Activated CD8-positive, alpha-beta T cell treated with anti-CD3 and anti-CD28 coated beads, Interleukin-2, amount 10 ng/mL, durations not matched to agents 7 days and 5 days (primary cell): ENCODE results near the gene TMEM260. TPM values are rescaled to one million over a fixed set of nuclear protein-coding genes. Genes with fewer than 3 reads are reported as not detected.
"Not testable (repeated sequence)": the region's sequence is repeated elsewhere in the genome, so short reads cannot be mapped to it uniquely, and the experiment has no call there.

Experiments used
- ATAC-seq: fragments of 150-1000 bp; cut with Tn5 transposase; one replicate; pipeline ENCODE4 v1.10.0; 2021; ENCODE audit warnings: moderate library complexity
- CTCF ChIA-PET: fragments of 350-600 bp; sonication (Branson Sonifier 250); formaldehyde crosslinking; loops from one replicate; lab custom pipeline; 2021; ENCODE audit warnings: antibody characterized with exemption; lab: Charles Lee
- POLR2A ChIA-PET: fragments of 350-600 bp; sonication (Branson Sonifier 250); formaldehyde crosslinking; loops from one replicate; lab custom pipeline; 2021; ENCODE audit warnings: antibody characterized with exemption; lab: Charles Lee
- DNase-seq: peaks from one replicate; pipeline ENCODE4 v3.0.0-alpha.2; 2020
- H3K27ac Mint-ChIP-seq: one replicate; pipeline ENCODE4 v1.8.0; 2021; ENCODE audit warnings: mild to moderate bottlenecking, mixed read lengths
- H3K27me3 Mint-ChIP-seq: one replicate; pipeline ENCODE4 v1.8.0; 2021; ENCODE audit warnings: low read depth, mixed read lengths
- H3K36me3 Mint-ChIP-seq: one replicate; pipeline ENCODE4 v1.8.0; 2021; ENCODE audit warnings: low read depth, mixed read lengths
- H3K4me1 Mint-ChIP-seq: one replicate; pipeline ENCODE4 v1.8.0; 2021; ENCODE audit warnings: low read depth, mixed read lengths
- H3K4me3 Mint-ChIP-seq: one replicate; pipeline ENCODE4 v1.8.0; 2021; ENCODE audit warnings: mild to moderate bottlenecking, mixed read lengths
- H3K9me3 Mint-ChIP-seq: one replicate; pipeline ENCODE4 v1.8.0; 2022; ENCODE audit warnings: mixed read lengths; ENCODE audit not compliant: insufficient read depth
- total RNA-seq, 2 experiments: library from RNA; stranded (reverse); gene quantifications; one replicate each; pipeline ENCODE4 v1.2.3, GENCODE V29; 2021

The TMEM260 gene
- total RNA-seq, 2 experiments from 2014 or later = 13.9 to 15.8 TPM

DNA sequence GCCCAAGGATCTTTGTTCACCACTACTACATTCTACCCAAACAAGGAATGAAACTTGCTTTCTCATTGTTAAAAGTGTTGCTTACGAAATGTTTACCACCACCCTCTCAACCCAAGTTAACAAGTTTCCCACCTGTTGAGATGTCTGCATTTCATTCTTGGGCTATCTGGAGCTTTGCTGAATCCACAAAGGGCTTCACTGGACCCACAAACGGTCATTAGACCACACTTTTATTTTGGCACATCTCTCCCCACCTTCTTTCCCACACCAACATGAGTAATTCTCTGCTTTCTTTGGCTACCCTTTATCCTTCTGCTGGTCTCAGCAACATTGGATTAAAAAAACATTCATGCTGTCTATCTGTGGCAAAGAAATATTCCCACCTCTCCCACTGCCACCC, 78.0 kb downstream of the TMEM260 start:
- Mint-ChIP-seq H3K9me3 (no peaks in the 10 kb centered on the region), H3K4me3 (no peak overlapping the region), H3K27ac (no peak overlapping the region), H3K27me3 (no peaks in the 10 kb centered on the region), H3K4me1 (no peaks in the 10 kb centered on the region), H3K36me3 (no peaks in the 10 kb centered on the region)
- CTCF ChIA-PET = interaction anchor here (1.0 kb wide), 1 partner anchor 168 kb away, joined by 4 read pairs; no protein-coding TSS in a partner anchor
- ATAC-seq = no peak
- DNase-seq = no peak
- POLR2A ChIA-PET = interaction anchor here (0.8 kb wide), 1 partner anchor 11 kb away, joined by 3 read pairs; no protein-coding TSS in a partner anchor

DNA sequence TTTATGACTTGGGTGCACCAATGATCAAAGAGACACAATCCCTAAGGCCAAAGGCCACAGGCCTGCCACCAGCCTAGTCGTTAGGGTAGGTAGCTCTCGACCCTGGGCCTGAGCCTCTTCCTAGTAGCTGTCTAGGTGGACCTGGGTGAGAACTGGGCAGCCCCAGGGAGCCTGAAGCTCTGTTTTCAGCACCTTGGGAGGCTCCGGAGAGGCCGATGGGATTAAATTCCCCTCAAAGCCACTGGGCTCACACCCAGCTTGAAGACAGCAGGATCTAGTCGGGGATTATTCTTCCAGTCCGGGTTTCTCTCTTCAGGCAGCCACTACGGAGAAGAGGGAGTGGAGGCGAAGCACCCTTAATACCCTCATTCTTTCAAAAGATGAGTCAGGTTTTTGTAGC, 79.8 kb downstream of the TMEM260 start:
- Mint-ChIP-seq H3K9me3 (no peaks in the 10 kb centered on the region), H3K36me3 (no peaks in the 10 kb centered on the region), H3K27me3 (no peaks in the 10 kb centered on the region), H3K4me1 (no peaks in the 10 kb centered on the region), H3K27ac (no peak overlapping the region), H3K4me3 (no peak overlapping the region)
- no peak for DNase-seq
- no peak for ATAC-seq
- POLR2A ChIA-PET = no interaction called here
- CTCF ChIA-PET = no interaction called here

DNA sequence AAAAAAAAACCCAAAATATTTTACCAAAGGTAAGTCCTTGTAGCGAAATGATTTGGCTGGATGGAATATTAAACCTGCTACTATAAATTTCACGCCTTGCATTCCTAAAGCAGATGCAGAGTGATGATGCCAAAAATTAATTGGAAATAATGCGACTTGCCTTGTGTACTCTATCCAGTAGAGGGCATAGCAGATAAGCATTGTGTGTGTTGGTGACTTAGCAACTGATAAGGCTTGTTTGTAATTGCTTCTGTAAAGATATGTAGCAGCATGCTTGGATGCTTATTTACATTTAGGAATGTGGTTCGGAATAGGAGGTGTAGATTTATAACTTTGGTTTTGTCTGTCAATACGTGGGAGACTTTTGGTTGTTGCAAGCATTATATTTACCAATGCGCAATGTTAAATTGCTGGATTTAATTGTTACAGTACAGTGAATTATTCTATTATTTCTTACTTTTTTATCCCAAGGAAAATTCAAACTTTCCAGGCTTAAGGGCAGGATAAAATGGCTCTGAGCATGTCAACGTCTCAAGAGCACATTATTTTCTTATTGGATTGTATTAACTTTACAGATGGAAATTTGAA, 80.5 kb downstream of the TMEM260 start:
- Mint-ChIP-seq H3K4me1 (no peaks in the 10 kb centered on the region), H3K27me3 (no peaks in the 10 kb centered on the region), H3K9me3 (no peaks in the 10 kb centered on the region), H3K4me3 (no peak overlapping the region), H3K36me3 (no peaks in the 10 kb centered on the region), H3K27ac (no peak overlapping the region)
- DNase-seq (no peak), ATAC-seq (no peak)
- CTCF ChIA-PET = no interaction called here
- POLR2A ChIA-PET = no interaction called here

DNA sequence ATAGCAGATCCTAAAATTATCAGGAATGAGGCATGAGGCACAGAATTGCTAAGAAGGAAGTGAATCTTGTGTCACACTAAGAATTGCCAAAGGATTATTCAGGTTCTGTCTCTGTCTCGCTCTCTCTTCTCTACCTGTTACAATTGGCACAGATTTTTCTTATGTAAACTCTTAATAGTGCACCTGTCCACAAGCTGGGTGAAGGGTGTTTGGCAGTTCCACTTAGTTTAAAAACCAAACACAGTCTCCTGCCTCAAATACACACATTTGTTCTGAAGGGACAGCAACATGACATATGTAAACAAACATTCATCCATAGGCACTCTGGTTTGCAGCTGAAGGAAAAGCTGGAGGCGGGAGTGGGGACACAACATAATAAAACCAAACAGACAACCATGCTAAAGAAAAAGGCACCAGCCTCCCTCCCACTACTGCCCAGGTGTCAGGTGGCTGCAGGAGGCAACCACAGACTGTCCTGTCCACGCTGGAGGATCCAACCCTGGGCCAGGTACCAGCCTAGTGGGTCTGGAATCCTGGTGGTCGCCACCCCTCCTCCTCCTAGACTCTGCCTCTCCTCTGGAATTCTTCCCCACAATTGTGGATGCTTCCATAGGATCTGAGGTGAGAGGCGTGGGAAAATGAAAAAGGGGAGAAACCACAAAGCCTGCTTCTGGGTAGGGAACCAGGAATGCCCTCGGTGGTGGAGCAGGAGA, 81.2 kb downstream of the TMEM260 start:
- no peaks in the 10 kb centered on the region for H3K36me3 Mint-ChIP-seq
- CTCF ChIA-PET = no interaction called here

DNA sequence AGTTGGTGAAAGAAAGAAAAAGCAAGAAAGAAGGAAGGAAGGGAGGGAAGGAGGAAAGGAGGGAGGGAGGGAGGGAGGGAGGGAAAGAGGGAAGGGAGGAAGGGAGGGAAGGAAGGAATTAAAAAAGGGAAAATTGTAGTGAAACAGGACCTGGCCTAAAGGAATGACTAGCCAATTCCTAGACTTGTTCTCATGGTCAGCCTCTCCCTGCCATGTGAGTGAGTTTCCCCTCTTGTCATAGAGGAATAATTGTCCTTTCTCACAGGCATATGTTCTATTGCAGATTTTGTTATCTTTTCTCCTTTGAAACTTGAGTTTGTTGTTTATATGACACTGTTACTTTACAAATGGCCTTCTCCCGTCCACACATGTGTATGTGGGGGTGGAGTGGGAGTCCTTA, 81.9 kb downstream of the TMEM260 start:
- ChIA-PET POLR2A (no interaction called here), CTCF (no interaction called here)
- no peak for DNase-seq
- Mint-ChIP-seq H3K36me3 (no peaks in the 10 kb centered on the region), H3K27ac (no peak overlapping the region), H3K4me3 (no peak overlapping the region), H3K27me3 (no peaks in the 10 kb centered on the region), H3K9me3 (no peaks in the 10 kb centered on the region), H3K4me1 (no peaks in the 10 kb centered on the region)
- ATAC-seq = no peak

More for the DNA sequence above, 81.2 kb downstream of the TMEM260 start:
- DNase-seq (no peak), ATAC-seq (no peak)
- no peaks in the 10 kb centered on the region for H3K27me3 Mint-ChIP-seq
- no peaks in the 10 kb centered on the region for H3K9me3 Mint-ChIP-seq
- no peak overlapping the region for H3K27ac Mint-ChIP-seq
- H3K4me1 Mint-ChIP-seq = no peaks in the 10 kb centered on the region
- H3K4me3 Mint-ChIP-seq = no peak overlapping the region
- POLR2A ChIA-PET = no interaction called here

DNA sequence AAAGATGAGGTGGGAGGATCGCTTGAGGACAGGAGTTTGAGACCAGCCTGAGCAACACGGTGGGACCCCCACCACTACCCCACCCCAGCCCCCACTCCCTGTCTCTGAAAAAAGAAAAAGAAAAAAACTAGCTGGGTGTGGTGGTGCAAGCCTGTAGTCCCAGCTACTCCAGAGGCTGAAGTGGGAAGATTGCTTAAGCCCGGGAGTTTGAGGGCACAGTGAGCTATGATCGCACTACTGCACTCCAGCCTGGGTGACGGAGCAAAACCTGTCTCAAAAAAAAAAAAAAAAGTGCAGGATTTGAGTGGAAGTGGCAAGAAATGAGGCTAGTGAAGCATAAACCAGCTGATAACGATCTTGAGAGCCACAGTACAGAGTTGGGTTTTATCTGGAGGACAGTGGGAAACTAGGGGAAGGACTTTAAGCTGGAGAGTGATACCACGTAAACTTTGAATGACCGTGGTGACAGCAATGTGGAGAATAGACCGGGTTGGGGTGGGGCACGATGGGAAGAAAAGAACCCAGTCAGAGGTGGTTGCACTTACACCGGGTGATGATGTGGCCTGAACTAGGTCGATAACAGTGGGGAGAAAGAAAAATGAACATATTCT, 85.3 kb downstream of the TMEM260 start:
- ChIA-PET POLR2A (no interaction called here), CTCF (no interaction called here)
- Mint-ChIP-seq H3K4me3 (no peak overlapping the region), H3K36me3 (peaks cover 3% of the 10 kb centered on the region), H3K4me1 (no peaks in the 10 kb centered on the region), H3K27me3 (no peaks in the 10 kb centered on the region), H3K27ac (no peak overlapping the region), H3K9me3 (peaks cover 8% of the 10 kb centered on the region)
- DNase-seq = no peak
- ATAC-seq = no peak

DNA sequence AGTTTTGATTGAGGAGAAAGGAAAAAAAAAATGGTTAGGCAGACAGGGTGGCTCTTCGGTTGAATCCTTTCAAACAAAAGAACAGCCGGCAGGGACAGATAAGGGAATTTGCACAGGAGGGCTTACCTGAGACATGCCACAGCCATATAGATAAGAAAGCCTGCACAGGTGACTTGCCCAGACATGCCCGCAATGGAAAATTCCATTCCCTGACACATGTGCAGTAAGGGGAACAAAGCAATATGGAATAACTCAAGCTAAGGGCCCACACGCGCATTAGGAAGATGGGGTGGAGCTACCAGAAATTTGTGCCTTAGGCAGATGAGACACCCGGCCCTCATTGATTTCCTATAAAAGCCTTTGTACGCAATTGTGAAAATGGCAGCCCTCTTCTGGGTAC, 86.7 kb downstream of the TMEM260 start:
- ChIA-PET POLR2A (no interaction called here), CTCF (no interaction called here)
- H3K4me1 Mint-ChIP-seq = no peaks in the 10 kb centered on the region
- H3K4me3 Mint-ChIP-seq = no peak overlapping the region
- DNase-seq (no peak), ATAC-seq (no peak)
- H3K9me3 Mint-ChIP-seq = peaks cover 8% of the 10 kb centered on the region
- H3K27me3 Mint-ChIP-seq = no peaks in the 10 kb centered on the region
- no peak overlapping the region for H3K27ac Mint-ChIP-seq
- peaks cover 3% of the 10 kb centered on the region for H3K36me3 Mint-ChIP-seq

DNA sequence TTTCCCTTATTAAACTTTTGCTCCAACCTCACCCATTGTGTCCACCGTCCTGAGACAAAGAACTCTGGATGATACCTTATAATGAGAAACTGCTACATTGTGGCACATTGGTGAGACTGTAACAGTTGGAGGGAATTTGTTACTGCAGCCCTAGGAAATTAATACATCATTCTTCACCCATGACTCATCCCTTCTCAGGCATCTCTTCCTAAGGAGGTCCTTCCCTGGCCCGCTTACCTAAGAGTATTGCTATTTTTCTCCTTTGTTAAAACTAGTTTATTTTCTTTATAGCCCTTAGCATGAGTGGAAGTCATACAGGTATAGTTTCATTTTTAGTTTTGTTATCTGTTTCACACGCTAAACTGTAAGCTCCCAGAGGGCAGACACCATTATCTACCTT, 87.1 kb downstream of the TMEM260 start:
- ChIA-PET POLR2A (interaction anchor here (0.6 kb wide), 1 partner anchor 123 kb away, joined by 3 read pairs; no protein-coding TSS in a partner anchor), CTCF (no interaction called here)
- peaks cover 3% of the 10 kb centered on the region for H3K36me3 Mint-ChIP-seq
- ATAC-seq (no peak), DNase-seq (no peak)
- H3K4me1 Mint-ChIP-seq = no peaks in the 10 kb centered on the region
- no peak overlapping the region for H3K4me3 Mint-ChIP-seq
- no peaks in the 10 kb centered on the region for H3K27me3 Mint-ChIP-seq
- H3K9me3 Mint-ChIP-seq = peaks cover 8% of the 10 kb centered on the region
- no peak overlapping the region for H3K27ac Mint-ChIP-seq

DNA sequence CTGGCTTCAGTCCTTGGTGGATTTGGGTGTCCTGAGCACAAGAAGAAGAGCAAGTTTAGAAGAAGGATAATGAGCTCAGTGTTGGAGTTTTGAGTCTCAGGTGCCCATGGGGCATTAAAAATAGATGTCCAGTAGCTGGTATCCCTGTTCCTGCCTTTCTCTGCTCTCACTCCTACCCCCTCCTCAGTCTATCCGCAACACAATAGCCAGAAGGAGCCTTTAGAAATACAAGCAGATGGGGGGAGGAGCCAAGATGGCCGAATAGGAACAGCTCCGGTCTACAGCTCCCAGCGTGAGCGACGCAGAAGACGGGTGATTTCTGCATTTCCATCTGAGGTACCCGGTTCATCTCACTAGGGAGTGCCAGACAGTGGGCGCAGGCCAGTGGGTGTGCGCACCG, 87.7 kb downstream of the TMEM260 start:
- H3K27me3 Mint-ChIP-seq, DNase-seq, ATAC-seq, H3K4me1 Mint-ChIP-seq, H3K27ac Mint-ChIP-seq, H3K9me3 Mint-ChIP-seq, CTCF ChIA-PET, H3K36me3 Mint-ChIP-seq, H3K4me3 Mint-ChIP-seq: not testable (repeated sequence)
- POLR2A ChIA-PET = interaction anchor here (0.6 kb wide), 1 partner anchor 122 kb away, joined by 3 read pairs; no protein-coding TSS in a partner anchor

DNA sequence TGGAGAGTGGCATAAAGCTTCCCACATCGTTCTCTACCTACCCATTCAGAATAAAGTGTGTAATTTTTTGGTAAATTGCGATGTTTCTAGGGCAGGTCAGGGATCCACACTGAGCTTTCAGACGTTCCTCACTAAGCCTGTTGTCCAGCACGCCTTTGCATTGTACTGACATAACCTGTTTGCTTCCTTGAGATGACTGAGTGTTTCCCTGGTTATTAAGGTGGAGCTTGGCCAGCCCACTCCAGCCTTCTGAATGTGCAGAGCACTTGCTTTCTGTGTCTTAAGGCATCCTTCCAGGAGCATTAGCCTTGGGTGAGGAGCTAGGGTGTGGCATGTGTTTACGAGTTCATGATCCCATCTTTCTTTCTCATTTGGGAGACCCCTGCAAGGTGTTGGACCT, 96.4 kb downstream of the TMEM260 start:
- no peaks in the 10 kb centered on the region for H3K4me1 Mint-ChIP-seq
- H3K9me3 Mint-ChIP-seq = no peaks in the 10 kb centered on the region
- DNase-seq = no peak
- H3K36me3 Mint-ChIP-seq = no peaks in the 10 kb centered on the region
- ChIA-PET POLR2A (no interaction called here), CTCF (no interaction called here)
- no peak overlapping the region for H3K4me3 Mint-ChIP-seq
- no peaks in the 10 kb centered on the region for H3K27me3 Mint-ChIP-seq
- ATAC-seq = no peak
- H3K27ac Mint-ChIP-seq = no peak overlapping the region

DNA sequence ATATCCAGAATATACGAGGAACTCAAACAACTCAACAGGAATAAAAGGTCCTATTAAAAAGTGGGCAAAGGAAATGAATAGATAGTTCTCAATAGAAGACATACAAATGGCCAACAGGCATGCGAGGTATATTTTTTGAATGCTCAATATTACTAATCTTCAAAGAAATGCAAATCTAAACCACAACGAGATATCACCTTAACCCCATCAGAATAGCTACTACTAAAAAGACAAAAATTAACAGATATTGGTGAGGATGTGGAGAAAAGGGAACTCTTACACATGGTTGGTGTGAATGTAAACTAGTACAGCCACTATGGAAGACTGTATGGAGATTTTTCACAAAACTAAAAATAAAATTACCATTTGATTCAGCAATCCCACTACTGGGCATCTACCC, 99.2 kb downstream of the TMEM260 start:
- DNase-seq (no peak), ATAC-seq (no peak)
- ChIA-PET CTCF (no interaction called here), POLR2A (no interaction called here)
- H3K27me3 Mint-ChIP-seq = no peaks in the 10 kb centered on the region
- no peak overlapping the region for H3K4me3 Mint-ChIP-seq
- H3K36me3 Mint-ChIP-seq = no peaks in the 10 kb centered on the region
- H3K4me1 Mint-ChIP-seq = no peaks in the 10 kb centered on the region
- H3K9me3 Mint-ChIP-seq = no peaks in the 10 kb centered on the region
- H3K27ac Mint-ChIP-seq = no peak overlapping the region

DNA sequence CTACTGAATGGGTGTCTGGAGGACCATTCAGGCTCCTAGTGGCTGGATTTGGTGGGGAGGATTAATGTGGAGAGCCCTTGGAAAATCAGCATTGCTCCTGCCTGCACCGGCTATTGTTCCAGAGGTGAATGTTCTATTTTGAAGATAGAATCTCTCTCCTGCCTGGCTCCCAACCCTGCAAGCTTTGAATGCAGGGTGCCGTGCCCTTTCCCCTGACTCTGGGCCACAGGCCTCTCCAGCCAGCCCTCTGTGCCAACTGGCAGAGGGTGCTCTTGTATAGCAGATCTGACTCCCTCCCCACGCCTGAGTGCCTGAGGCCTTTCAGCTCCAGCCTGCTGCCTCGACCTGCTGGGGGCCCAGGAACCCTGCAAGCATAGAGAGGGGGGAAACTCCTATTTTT, 106.8 kb downstream of the TMEM260 start:
- H3K9me3 Mint-ChIP-seq = no peaks in the 10 kb centered on the region
- ATAC-seq (no peak), DNase-seq (no peak)
- ChIA-PET POLR2A (no interaction called here), CTCF (no interaction called here)
- no peak overlapping the region for H3K4me3 Mint-ChIP-seq
- H3K27ac Mint-ChIP-seq = no peak overlapping the region
- H3K36me3 Mint-ChIP-seq = no peaks in the 10 kb centered on the region
- H3K4me1 Mint-ChIP-seq = no peaks in the 10 kb centered on the region
- H3K27me3 Mint-ChIP-seq = no peaks in the 10 kb centered on the region
